RWPE1 (cell line): ENCODE results near the gene PCSK2.

ENCODE experiments used
- CTCF ChIA-PET: fragments of 350-600 bp; sonication (Branson Sonifier 250); formaldehyde crosslinking; extraction: SDS; loops from one replicate; lab custom pipeline; 2021; lab: Yijun Ruan, JAX
- POLR2A ChIA-PET: fragments of 400-600 bp; formaldehyde crosslinking; extraction: SDS; loops from one replicate; lab custom pipeline; 2020; ENCODE audit warnings: antibody characterized with exemption; ENCODE audit not compliant: low non-redundant PET; lab: Yijun Ruan, JAX
- DNase-seq: peaks from one replicate; pipeline ENCODE4 v3.0.0; 2012; ENCODE audit warnings: low spot score
- H3K27ac ChIP-seq: fragments of 450-650 bp; 2 replicates; pipeline ENCODE4 v1.5.1; 2017
- TF ChIP-seq, protein P1 (sequence below): fragments of 450-650 bp; conservative IDR thresholded peaks from 2 replicates; pipeline ENCODE4 v1.5.1; 2017; ENCODE audit warnings: low read depth, mild to moderate bottlenecking

PCSK2 gene

DNA sequence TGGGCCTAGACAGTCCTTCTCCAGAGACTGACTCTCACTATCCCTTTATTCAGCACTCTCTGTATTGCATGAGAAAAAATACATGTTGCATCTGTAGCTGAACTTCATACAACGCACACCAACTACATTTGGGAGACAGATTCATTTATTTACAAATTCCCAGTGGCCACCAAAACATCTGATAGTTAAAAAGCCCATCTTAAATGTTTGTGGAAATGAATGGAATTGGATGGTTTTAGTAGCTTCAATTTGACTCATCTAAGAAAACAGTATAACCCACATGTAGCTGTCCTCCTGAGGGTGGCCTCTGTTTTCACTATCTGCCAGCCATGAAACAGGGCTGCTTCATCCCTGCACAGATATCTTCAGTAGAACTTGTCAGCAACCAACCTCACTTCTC is 116.3 kb downstream of the PCSK2 start:
- CTCF ChIA-PET = no interaction called here

DNA sequence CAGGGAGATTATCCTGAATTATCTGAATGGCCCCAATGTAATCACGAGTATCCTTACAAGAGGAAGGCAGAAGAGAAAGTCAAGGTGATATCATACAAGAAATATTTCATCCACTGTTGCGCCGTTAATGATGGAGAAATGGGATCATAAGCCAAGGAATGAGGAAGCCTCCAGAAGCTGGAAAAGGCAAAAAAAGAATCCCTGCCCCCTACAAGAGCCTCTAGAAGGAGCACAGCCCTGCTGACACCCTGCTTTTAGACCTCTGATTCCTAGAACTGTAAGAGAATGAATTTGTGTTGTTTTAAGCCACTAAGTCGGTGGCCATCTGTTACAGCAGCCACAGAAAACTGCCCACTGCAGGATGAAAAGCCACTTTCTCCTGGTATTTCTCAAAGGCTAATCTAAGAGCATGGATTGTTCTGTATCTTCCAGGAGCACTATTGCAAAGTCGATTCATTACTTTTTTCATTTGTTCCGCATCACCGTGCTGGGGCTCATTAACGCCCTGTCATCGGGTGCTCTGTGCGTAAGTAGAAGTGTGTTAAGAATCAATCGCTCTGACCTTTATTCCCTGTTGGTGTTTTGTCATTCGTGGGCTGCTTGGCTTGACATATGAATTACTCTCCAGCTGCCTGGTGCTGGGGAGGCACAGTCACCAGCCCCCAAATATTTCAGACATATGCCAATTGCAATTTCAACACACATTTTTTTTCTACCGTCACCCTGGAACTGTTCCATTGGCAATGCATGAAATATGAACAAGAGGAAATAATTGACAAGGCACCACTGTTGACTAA is 117.0 kb downstream of the PCSK2 start:
- no peak overlapping the region for H3K27ac ChIP-seq
- CTCF ChIA-PET = no interaction called here
- POLR2A ChIA-PET = no interaction called here
- no peak for DNase-seq
- TF ChIP-seq, protein P1, sequence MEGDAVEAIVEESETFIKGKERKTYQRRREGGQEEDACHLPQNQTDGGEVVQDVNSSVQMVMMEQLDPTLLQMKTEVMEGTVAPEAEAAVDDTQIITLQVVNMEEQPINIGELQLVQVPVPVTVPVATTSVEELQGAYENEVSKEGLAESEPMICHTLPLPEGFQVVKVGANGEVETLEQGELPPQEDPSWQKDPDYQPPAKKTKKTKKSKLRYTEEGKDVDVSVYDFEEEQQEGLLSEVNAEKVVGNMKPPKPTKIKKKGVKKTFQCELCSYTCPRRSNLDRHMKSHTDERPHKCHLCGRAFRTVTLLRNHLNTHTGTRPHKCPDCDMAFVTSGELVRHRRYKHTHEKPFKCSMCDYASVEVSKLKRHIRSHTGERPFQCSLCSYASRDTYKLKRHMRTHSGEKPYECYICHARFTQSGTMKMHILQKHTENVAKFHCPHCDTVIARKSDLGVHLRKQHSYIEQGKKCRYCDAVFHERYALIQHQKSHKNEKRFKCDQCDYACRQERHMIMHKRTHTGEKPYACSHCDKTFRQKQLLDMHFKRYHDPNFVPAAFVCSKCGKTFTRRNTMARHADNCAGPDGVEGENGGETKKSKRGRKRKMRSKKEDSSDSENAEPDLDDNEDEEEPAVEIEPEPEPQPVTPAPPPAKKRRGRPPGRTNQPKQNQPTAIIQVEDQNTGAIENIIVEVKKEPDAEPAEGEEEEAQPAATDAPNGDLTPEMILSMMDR = no peak

More for the DNA sequence above, 116.3 kb downstream of the PCSK2 start:
- no peak for DNase-seq
- TF ChIP-seq, protein P1 = no peak
- POLR2A ChIA-PET = no interaction called here
- H3K27ac ChIP-seq = no peak overlapping the region

DNA sequence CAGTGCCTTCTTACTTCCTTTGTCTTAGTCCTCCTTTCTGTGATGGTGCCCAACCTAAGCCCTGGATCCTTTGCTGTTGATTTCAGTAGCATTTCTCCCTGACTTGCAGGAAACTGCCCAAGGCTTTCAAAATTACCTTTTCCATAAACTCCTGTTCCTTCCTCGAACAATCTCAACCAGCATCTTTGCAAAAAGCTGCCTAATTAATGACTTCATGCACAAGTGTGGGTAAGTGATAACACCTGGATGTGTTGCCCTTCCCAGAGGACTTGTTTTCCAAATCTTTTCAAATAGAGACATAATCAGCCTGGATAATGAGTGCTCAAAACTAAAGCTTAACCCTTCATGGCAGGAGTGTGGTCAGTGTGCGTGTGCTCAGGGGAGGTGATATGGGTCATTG is 118.0 kb downstream of the PCSK2 start:
- ChIA-PET CTCF (interaction anchor here (0.5 kb wide), 1 partner anchor 553 kb away, joined by 5 read pairs; no protein-coding TSS in a partner anchor), POLR2A (no interaction called here)
- DNase-seq = no peak
- H3K27ac ChIP-seq = no peak overlapping the region
- TF ChIP-seq, protein P1 = no peak

DNA sequence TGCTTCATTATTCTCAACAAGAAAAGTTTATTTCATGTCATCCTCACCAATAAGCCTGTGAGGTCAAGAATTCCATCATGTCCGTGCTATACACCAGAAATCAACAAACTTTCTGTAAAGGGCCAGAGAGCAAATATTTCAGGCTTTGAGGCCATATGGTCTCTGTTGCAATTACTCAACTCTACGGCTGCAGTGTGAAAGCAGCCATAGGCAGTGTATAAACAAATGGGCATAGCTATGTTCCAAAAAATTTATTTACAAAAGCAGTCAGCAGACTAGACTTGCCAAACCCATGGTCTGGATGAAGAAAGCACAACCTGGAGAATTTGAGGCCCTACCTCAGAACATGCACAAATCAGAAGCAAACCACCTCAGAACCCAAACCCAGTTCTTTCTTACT is 118.5 kb downstream of the PCSK2 start:
- TF ChIP-seq, protein P1 = no peak
- H3K27ac ChIP-seq = no peak overlapping the region
- CTCF ChIA-PET = no interaction called here
- DNase-seq = no peak
- POLR2A ChIA-PET = no interaction called here

DNA sequence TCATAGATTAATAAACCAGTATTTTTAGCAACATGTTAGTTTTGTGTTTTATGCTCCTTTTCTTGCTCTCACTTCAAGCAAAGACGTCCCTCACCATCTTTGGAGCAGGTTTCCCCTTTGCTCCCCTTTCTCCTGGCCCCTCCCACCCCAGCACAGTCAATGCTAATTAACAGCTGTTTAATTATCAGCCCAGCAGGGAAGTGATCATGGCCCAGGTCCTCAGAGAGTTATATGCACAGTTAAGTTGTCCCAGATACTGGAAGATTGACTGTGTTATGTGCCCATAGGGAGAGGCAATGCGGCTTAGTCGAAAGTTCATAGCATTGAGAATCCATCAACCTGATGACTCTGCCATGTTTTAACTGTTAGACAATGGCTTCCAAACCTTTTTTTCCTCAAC is 123.5 kb downstream of the PCSK2 start:
- POLR2A ChIA-PET = no interaction called here

DNA sequence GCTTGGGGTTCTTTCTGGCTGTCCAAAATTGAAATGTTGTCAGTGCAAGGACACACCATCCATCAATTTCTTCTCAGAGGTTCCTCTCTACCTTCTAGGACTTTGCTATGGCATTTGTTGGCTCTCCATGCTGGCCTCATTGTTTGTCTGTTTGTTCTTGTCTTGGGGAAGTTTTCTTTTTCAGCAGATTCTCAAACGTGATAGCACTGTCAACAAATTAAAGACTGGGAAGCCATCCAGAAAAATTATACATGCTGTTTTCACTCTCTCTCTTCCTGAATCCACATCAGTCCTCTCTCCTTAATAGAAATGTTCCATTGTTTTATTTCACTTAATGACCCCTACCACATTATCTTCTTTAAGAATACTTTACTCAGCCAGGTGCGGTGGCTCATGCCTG is 130.4 kb downstream of the PCSK2 start:
- DNase-seq = no peak
- ChIA-PET POLR2A (no interaction called here), CTCF (no interaction called here)
- TF ChIP-seq, protein P1 = no peak
- no peak overlapping the region for H3K27ac ChIP-seq

More for the DNA sequence above, 123.5 kb downstream of the PCSK2 start:
- TF ChIP-seq, protein P1 = no peak
- DNase-seq = no peak
- CTCF ChIA-PET = no interaction called here
- H3K27ac ChIP-seq = no peak overlapping the region
